H9 (cell line): Measurements from ENCODE around the gene NPHP4. TPM values are rescaled to one million over a fixed set of nuclear protein-coding genes. Genes with fewer than 3 reads are reported as not detected.

Experiments
- DNase-seq: peaks from one replicate; pipeline ENCODE4 v3.0.0-alpha.2; 2017
- H2AFZ ChIP-seq: one replicate; pipeline ENCODE4 v1.6.1; 2013; ENCODE audit warnings: mild to moderate bottlenecking, low read length, control low read depth, moderate library complexity
- H2AK5ac ChIP-seq: 2 replicates; pipeline ENCODE4 v1.6.1; 2013; ENCODE audit warnings: low read length, control low read depth, mixed read lengths; ENCODE audit not compliant: insufficient read length
- H2BK120ac ChIP-seq: one replicate; pipeline ENCODE4 v1.6.1; 2013; ENCODE audit warnings: low read depth, mild to moderate bottlenecking, low read length, control low read depth, inconsistent platforms; ENCODE audit not compliant: poor library complexity, severe bottlenecking
- H2BK12ac ChIP-seq: 2 replicates; pipeline ENCODE4 v1.6.1; 2013; ENCODE audit warnings: low read length, control low read depth, mixed read lengths, low read depth; ENCODE audit not compliant: insufficient read length
- H2BK15ac ChIP-seq: 2 replicates; pipeline ENCODE4 v1.6.1; 2013; ENCODE audit warnings: low read depth, low read length, control low read depth
- H2BK20ac ChIP-seq: one replicate; pipeline ENCODE4 v1.6.1; 2013; ENCODE audit warnings: low read depth, mild to moderate bottlenecking, low read length, control low read depth, inconsistent platforms; ENCODE audit not compliant: poor library complexity, severe bottlenecking
- H2BK5ac ChIP-seq: 2 replicates; pipeline ENCODE4 v1.6.1; 2013; ENCODE audit warnings: low read length, control low read depth, mixed read lengths; ENCODE audit not compliant: insufficient read length
- H3K14ac ChIP-seq: 2 replicates; pipeline ENCODE4 v1.6.1; 2013; ENCODE audit warnings: low read length, control low read depth; ENCODE audit not compliant: insufficient read depth
- H3K18ac ChIP-seq: 2 replicates; pipeline ENCODE4 v1.6.1; 2013; ENCODE audit warnings: low read depth, mild to moderate bottlenecking, mixed read lengths, low read length, control low read depth; ENCODE audit not compliant: insufficient read length
- H3K23ac ChIP-seq: 2 replicates; pipeline ENCODE4 v1.6.1; 2013; ENCODE audit warnings: low read length, control low read depth, mixed read lengths, low read depth; ENCODE audit not compliant: insufficient read length
- H3K23me2 ChIP-seq: 2 replicates; pipeline ENCODE4 v1.6.1; 2013; ENCODE audit warnings: low read depth, mild to moderate bottlenecking, mixed read lengths, low read length, control low read depth; ENCODE audit not compliant: insufficient read length, poor library complexity, severe bottlenecking
- H3K27ac ChIP-seq: 2 replicates; pipeline ENCODE4 v1.5.1; 2013; ENCODE audit warnings: low read length, control low read depth, mixed read lengths, low read depth; ENCODE audit not compliant: insufficient read length
- H3K27me3 ChIP-seq: 2 replicates; pipeline ENCODE4 v1.6.1; 2013; ENCODE audit warnings: low read length, control low read depth, inconsistent platforms; ENCODE audit not compliant: insufficient read depth
- H3K4ac ChIP-seq: 2 replicates; pipeline ENCODE4 v1.6.1; 2013; ENCODE audit warnings: low read depth, mild to moderate bottlenecking, control low read depth, inconsistent platforms, low read length, moderate library complexity
- H3K4me1 ChIP-seq: 2 replicates; pipeline ENCODE4 v1.6.1; 2013; ENCODE audit warnings: low read length, control low read depth, inconsistent platforms; ENCODE audit not compliant: insufficient read depth
- H3K4me2 ChIP-seq: 2 replicates; pipeline ENCODE4 v1.6.1; 2013; ENCODE audit warnings: low read length, control low read depth, mixed read lengths; ENCODE audit not compliant: insufficient read length, insufficient read depth
- H3K56ac ChIP-seq: 2 replicates; pipeline ENCODE4 v1.6.1; 2013; ENCODE audit warnings: low read depth, mild to moderate bottlenecking, mixed read lengths, low read length, control low read depth; ENCODE audit not compliant: insufficient read length
- H3K79me1 ChIP-seq: 2 replicates; pipeline ENCODE4 v1.6.1; 2013; ENCODE audit warnings: low read depth, mild to moderate bottlenecking, moderate library complexity, low read length, control low read depth, inconsistent platforms; ENCODE audit not compliant: insufficient read depth, poor library complexity, severe bottlenecking
- H3K79me2 ChIP-seq: 2 replicates; pipeline ENCODE4 v1.6.1; 2013; ENCODE audit warnings: low read length, control low read depth, inconsistent platforms; ENCODE audit not compliant: insufficient read depth
- H3K9ac ChIP-seq: 2 replicates; pipeline ENCODE4 v1.6.1; 2013; ENCODE audit warnings: low read length, control low read depth, mixed read lengths; ENCODE audit not compliant: insufficient read length; ENCODE audit errors: extremely low read depth
- H3K9me3 ChIP-seq: one replicate; pipeline ENCODE4 v1.6.1; 2013; ENCODE audit warnings: low read depth, low read length, inconsistent platforms; ENCODE audit not compliant: control insufficient read depth
- H3T11ph ChIP-seq: one replicate; pipeline ENCODE4 v1.6.1; 2013; ENCODE audit warnings: mild to moderate bottlenecking, low read length, control low read depth, inconsistent platforms
- H4K20me1 ChIP-seq: one replicate; pipeline ENCODE4 v1.6.1; 2013; ENCODE audit not compliant: control insufficient read depth, insufficient read length, insufficient read depth
- H4K5ac ChIP-seq: 2 replicates; pipeline ENCODE4 v1.6.1; 2013; ENCODE audit warnings: low read depth, mild to moderate bottlenecking, mixed read lengths, low read length, control low read depth; ENCODE audit not compliant: insufficient read length
- H4K8ac ChIP-seq: replicated peaks from 2 replicates; pipeline ENCODE4 v1.6.1; 2013; ENCODE audit warnings: low read length, control low read depth, mixed read lengths, low read depth; ENCODE audit not compliant: insufficient read length
- H4K91ac ChIP-seq: 2 replicates; pipeline ENCODE4 v1.6.1; 2013; ENCODE audit warnings: low read depth, mild to moderate bottlenecking, moderate library complexity, mixed read lengths, low read length, control low read depth; ENCODE audit not compliant: insufficient read length
- H3K27ac Mint-ChIP-seq, 3 experiments: 2 replicates in 2 of 3; 3 replicates in 1 of 3; pipeline ENCODE4 v1.8.0; 2020 to 2021; ENCODE audit warnings: mixed read lengths in 3 of 3, mild to moderate bottlenecking in 1 of 3, moderate library complexity in 1 of 3
- H3K27me3 Mint-ChIP-seq: 2 replicates; pipeline ENCODE4 v1.8.0; 2021; ENCODE audit warnings: low read depth, mild to moderate bottlenecking, moderate library complexity, mixed read lengths
- H3K36me3 Mint-ChIP-seq, 3 experiments: 2 replicates in 2 of 3; 3 replicates in 1 of 3; pipeline ENCODE4 v1.8.0; 2020 to 2021; ENCODE audit warnings: low read depth in 3 of 3, mixed read lengths in 3 of 3; ENCODE audit not compliant: insufficient read depth in 1 of 3
- H3K4me1 Mint-ChIP-seq, 2 experiments: 2 replicates each; pipeline ENCODE4 v1.8.0; 2020; ENCODE audit warnings: mixed read lengths in 2 of 2
- H3K4me3 Mint-ChIP-seq, 2 experiments: 2 replicates in 1 of 2; 3 replicates in 1 of 2; pipeline ENCODE4 v1.8.0; 2020 to 2021; ENCODE audit warnings: mild to moderate bottlenecking in 2 of 2, mixed read lengths in 2 of 2, moderate library complexity in 1 of 2
- H3K9me3 Mint-ChIP-seq, 2 experiments: 2 replicates in 1 of 2; 3 replicates in 1 of 2; pipeline ENCODE4 v1.8.0; 2020; ENCODE audit warnings: mild to moderate bottlenecking in 2 of 2, mixed read lengths in 2 of 2, moderate library complexity in 1 of 2
- CTCF ChIP-seq: fragments of 200-600 bp; sonication (generic); conservative IDR thresholded peaks from 3 replicates; pipeline ENCODE4 v1.8.0; 2021; ENCODE audit warnings: antibody characterized with exemption, mild to moderate bottlenecking
- WGBS: extraction: QIAGEN DNeasy Blood & Tissue Kit; methylation state at CpG from one replicate; pipeline ENCODE4 v1.1.7; 2013; ENCODE audit warnings: missing lambda C conversion rate, low lambda C conversion rate, mixed read lengths; ENCODE audit not compliant: insufficient read length; ENCODE audit errors: extremely low coverage; 5-methylcytosine and 5-hydroxymethylcytosine counted together
- total RNA-seq: library from RNA; stranded (reverse); gene quantifications from 2 replicates; pipeline ENCODE4 v1.2.1, GENCODE V29; 2021

NPHP4 gene
- total RNA-seq, 1 experiment from 2014 or later, result 17.6 TPM

- H2BK15ac ChIP-seq, result no peak overlapping the region
- Mint-ChIP-seq H3K9me3 (no peaks in the 10 kb centered on the region), H3K4me3 (no peak overlapping the region), H3K4me1 (peaks cover 18 to 30% of the 10 kb centered on the region in 2 experiments), H3K36me3 (peaks cover 0 to 1% (median 0%) of the 10 kb centered on the region in 3 experiments; a peak in 1 of 7 replicates), H3K27me3 (peaks cover 31% of the 10 kb centered on the region), H3K27ac (peak overlapping the region in 1 of 3 experiments; percentile 55; a peak in 1 of 7 replicates)
- no peak overlapping the region for H2BK12ac ChIP-seq
- H3K79me1 ChIP-seq, result no peaks in the 10 kb centered on the region
- no peak overlapping the region for H3T11ph ChIP-seq
- no peak overlapping the region for H3K18ac ChIP-seq
- H4K91ac ChIP-seq, result no peak overlapping the region
- TF ChIP-seq CTCF, result no peak
- no peaks in the 10 kb centered on the region for H3K23me2 ChIP-seq
- H3K4me2 ChIP-seq, result no peak overlapping the region
- no peak overlapping the region for H2AK5ac ChIP-seq
- no peak overlapping the region for H2BK5ac ChIP-seq
- H3K4me1 ChIP-seq, result no peaks in the 10 kb centered on the region
- H3K56ac ChIP-seq, result no peak overlapping the region
- H3K27ac ChIP-seq, result no peak overlapping the region
- no peaks in the 10 kb centered on the region for H3K9me3 ChIP-seq
- no peak overlapping the region for H2BK120ac ChIP-seq
- H3K9ac ChIP-seq, result no peak overlapping the region
- no peak overlapping the region for H2BK20ac ChIP-seq
- H4K5ac ChIP-seq, result no peak overlapping the region
- no peak overlapping the region for H4K8ac ChIP-seq
- H4K20me1 ChIP-seq, result no peaks in the 10 kb centered on the region
- H3K27me3 ChIP-seq, result no peaks in the 10 kb centered on the region
- no CpG with 5 or more reads among the region's 25 CpGs for WGBS
- no peak overlapping the region for H2AFZ ChIP-seq
- no peaks in the 10 kb centered on the region for H3K79me2 ChIP-seq
- no peak overlapping the region for H3K4ac ChIP-seq
- no peak overlapping the region; the same call in 1 of the 2 replicates for H3K14ac ChIP-seq
- H3K23ac ChIP-seq, result no peak overlapping the region
- no peak for DNase-seq
Observed at GRCh38 chr1:6007318-6008083, 15.3 kb upstream of the NPHP4 start.
